DMS53 treated with DMSO at 0.1 percent for 48 hours (cell line): ENCODE data around the gene ADGRL3.

Experiments
- DNase-seq: peaks from one replicate; lab custom pipeline; 2025; ENCODE audit not compliant: unreplicated experiment; lab: John Stamatoyannopoulos, UW

The ADGRL3 gene

GRCh38 chr4:61533140-61533539, 333.0 kb downstream of the ADGRL3 start:
- no peak for DNase-seq

- peak; percentile 33 for DNase-seq
Observed at GRCh38 chr4:61540944-61541343, 340.8 kb downstream of the ADGRL3 start.

GRCh38 chr4:61541459-61541858, 341.3 kb downstream of the ADGRL3 start:
- no peak for DNase-seq

GRCh38 chr4:61543976-61544375, 343.9 kb downstream of the ADGRL3 start:
- DNase-seq, result no peak

GRCh38 chr4:61545902-61546480, 345.9 kb downstream of the ADGRL3 start:
- DNase-seq, result no peak

GRCh38 chr4:61549336-61549735, 349.2 kb downstream of the ADGRL3 start:
- no peak for DNase-seq

- DNase-seq, result no peak
Observed at GRCh38 chr4:61553557-61554125, 353.5 kb downstream of the ADGRL3 start.

- no peak for DNase-seq
Observed at GRCh38 chr4:61555789-61556188, 355.7 kb downstream of the ADGRL3 start.

GRCh38 chr4:61556277-61556676, 356.2 kb downstream of the ADGRL3 start:
- DNase-seq, result no peak

- no peak for DNase-seq
Observed at GRCh38 chr4:61559396-61559795, 359.3 kb downstream of the ADGRL3 start.

GRCh38 chr4:61561028-61561427, 360.9 kb downstream of the ADGRL3 start:
- no peak for DNase-seq

GRCh38 chr4:61571761-61572559, 371.8 kb downstream of the ADGRL3 start:
- DNase-seq, result no peak

- DNase-seq, result no peak
Observed at GRCh38 chr4:61575796-61576195, 375.7 kb downstream of the ADGRL3 start.

GRCh38 chr4:61579786-61580185, 379.7 kb downstream of the ADGRL3 start:
- no peak for DNase-seq

GRCh38 chr4:61580721-61581377, 380.7 kb downstream of the ADGRL3 start:
- no peak for DNase-seq

- no peak for DNase-seq
Observed at GRCh38 chr4:61583696-61584095, 383.6 kb downstream of the ADGRL3 start.

- DNase-seq, result no peak
Observed at GRCh38 chr4:61588621-61589402, 388.7 kb downstream of the ADGRL3 start.

GRCh38 chr4:61590881-61591280, 390.8 kb downstream of the ADGRL3 start:
- DNase-seq, result no peak

- no peak for DNase-seq
Observed at GRCh38 chr4:61596606-61597340, 396.6 kb downstream of the ADGRL3 start.

- no peak for DNase-seq
Observed at GRCh38 chr4:61603086-61603485, 403.0 kb downstream of the ADGRL3 start.
